Choroid plexus epithelial cell (primary cell): ENCODE data around the gene TAPT1.
"Not testable (repeated sequence)": the region's sequence is repeated elsewhere in the genome, so short reads cannot be mapped to it uniquely, and the experiment has no call there.

Source experiments
- DNase-seq: peaks from one replicate; pipeline ENCODE4 v3.0.0-alpha.2; 2010; ENCODE audit warnings: low read depth
- H3K4me3 ChIP-seq: 2 replicates; pipeline ENCODE4 v1.5.1; 2011; ENCODE audit warnings: low read depth, mild to moderate bottlenecking, control low read depth, low read length, moderate library complexity
- CTCF ChIP-seq: conservative IDR thresholded peaks from 2 replicates; pipeline ENCODE4 v1.5.1; 2011; ENCODE audit warnings: low read depth, mild to moderate bottlenecking, control low read depth, inconsistent platforms, low read length, moderate library complexity

TAPT1 gene

GRCh38 chr4:16155528-16156169 lies 70.6 kb downstream of the TAPT1 start:
- H3K4me3 ChIP-seq, result no peak overlapping the region
- peak; percentile 3 for DNase-seq
- TF ChIP-seq CTCF, result no peak

- no peak overlapping the region for H3K4me3 ChIP-seq
- TF ChIP-seq CTCF, result no peak
- no peak for DNase-seq
Measured at GRCh38 chr4:16154451-16154850, 71.8 kb downstream of the TAPT1 start.

GRCh38 chr4:16150716-16151115 lies 75.6 kb downstream of the TAPT1 start:
- no peak for TF ChIP-seq CTCF
- no peak overlapping the region for H3K4me3 ChIP-seq
- no peak for DNase-seq

GRCh38 chr4:16144913-16145312 lies 81.4 kb downstream of the TAPT1 start:
- H3K4me3 ChIP-seq, DNase-seq: not testable (repeated sequence)

GRCh38 chr4:16142598-16143310 lies 83.5 kb downstream of the TAPT1 start:
- no peak for TF ChIP-seq CTCF

GRCh38 chr4:16140879-16141249 lies 85.4 kb downstream of the TAPT1 start:
- H3K4me3 ChIP-seq, result no peak overlapping the region
- peak; percentile 97 for DNase-seq
- TF ChIP-seq CTCF, result no peak

More at GRCh38 chr4:16142598-16143310, 83.5 kb downstream of the TAPT1 start:
- DNase-seq, result no peak
- no peak overlapping the region for H3K4me3 ChIP-seq

- no peak overlapping the region for H3K4me3 ChIP-seq
- no peak for TF ChIP-seq CTCF
- DNase-seq, result peak; percentile 5
Measured at GRCh38 chr4:16140231-16140878, 85.9 kb downstream of the TAPT1 start.
